ENCODE results near the gene KRTAP9-1. TPM values are rescaled to one million over a fixed set of nuclear protein-coding genes. Genes with fewer than 3 reads are reported as not detected.
"Not testable (repeated sequence)": the region's sequence is repeated elsewhere in the genome, so short reads cannot be mapped to it uniquely, and the experiment has no call there.

The KRTAP9-1 gene
- total RNA-seq, 1 donor from 2014 or later, result not detected

- Mint-ChIP-seq H3K36me3 (ENCODE audit: unreplicated experiment) (no peaks in the 10 kb centered on the region), H3K27me3 (ENCODE audit: unreplicated experiment) (peaks cover 5% of the 10 kb centered on the region), H3K27ac (ENCODE audit: unreplicated experiment) (no peak overlapping the region), H3K4me1 (ENCODE audit: unreplicated experiment) (no peaks in the 10 kb centered on the region), H3K9me3 (ENCODE audit: unreplicated experiment) (peaks cover 5% of the 10 kb centered on the region), H3K4me3 (ENCODE audit: unreplicated experiment) (no peak overlapping the region)
- no peak for DNase-seq (ENCODE audit: extremely low spot score, unreplicated experiment)
- no peak for TF ChIP-seq CTCF (IDR thresholded peaks at IDR 0.05)
These were observed 36.4 kb downstream of the KRTAP9-1 start for GRCh38 chr17:41226051-41226450.

- not testable (repeated sequence) for H3K4me1 Mint-ChIP-seq (ENCODE audit: unreplicated experiment); H3K27me3 Mint-ChIP-seq (ENCODE audit: unreplicated experiment); H3K27ac Mint-ChIP-seq (ENCODE audit: unreplicated experiment); H3K4me3 Mint-ChIP-seq (ENCODE audit: unreplicated experiment); H3K36me3 Mint-ChIP-seq (ENCODE audit: unreplicated experiment); H3K9me3 Mint-ChIP-seq (ENCODE audit: unreplicated experiment); DNase-seq (ENCODE audit: extremely low spot score, unreplicated experiment)
These were observed 37.0 kb downstream of the KRTAP9-1 start, which contains the start of gene KRTAP9-2 for GRCh38 chr17:41226598-41227095. KRTAP9-2 (plus strand) TSS chr17:41226648; CDS start chr17:41226655, 7 bp downstream.

- H3K27ac Mint-ChIP-seq (ENCODE audit: unreplicated experiment), result no peak overlapping the region
- no peak overlapping the region for H3K4me3 Mint-ChIP-seq (ENCODE audit: unreplicated experiment)
- H3K36me3 Mint-ChIP-seq (ENCODE audit: unreplicated experiment), result no peaks in the 10 kb centered on the region
- no peak for TF ChIP-seq CTCF (IDR thresholded peaks at IDR 0.05)
- H3K9me3 Mint-ChIP-seq (ENCODE audit: unreplicated experiment), result no peaks in the 10 kb centered on the region
- H3K4me1 Mint-ChIP-seq (ENCODE audit: unreplicated experiment), result no peaks in the 10 kb centered on the region
- peaks cover 14% of the 10 kb centered on the region for H3K27me3 Mint-ChIP-seq (ENCODE audit: unreplicated experiment)
- no peak for DNase-seq (ENCODE audit: extremely low spot score, unreplicated experiment)
These were observed 40.4 kb downstream of the KRTAP9-1 start for GRCh38 chr17:41230094-41230493.

GRCh38 chr17:41231731-41232130, 42.0 kb downstream of the KRTAP9-1 start:
- peaks cover 21% of the 10 kb centered on the region for H3K27me3 Mint-ChIP-seq (ENCODE audit: unreplicated experiment)
- H3K4me1 Mint-ChIP-seq (ENCODE audit: unreplicated experiment), result no peaks in the 10 kb centered on the region
- DNase-seq (ENCODE audit: extremely low spot score, unreplicated experiment), result no peak
- no peak for TF ChIP-seq CTCF (IDR thresholded peaks at IDR 0.05)
- H3K27ac Mint-ChIP-seq (ENCODE audit: unreplicated experiment), result no peak overlapping the region
- H3K36me3 Mint-ChIP-seq (ENCODE audit: unreplicated experiment), result no peaks in the 10 kb centered on the region
- no peak overlapping the region for H3K4me3 Mint-ChIP-seq (ENCODE audit: unreplicated experiment)
- H3K9me3 Mint-ChIP-seq (ENCODE audit: unreplicated experiment), result no peaks in the 10 kb centered on the region

- H3K36me3 Mint-ChIP-seq (ENCODE audit: unreplicated experiment); H3K9me3 Mint-ChIP-seq (ENCODE audit: unreplicated experiment); DNase-seq (ENCODE audit: extremely low spot score, unreplicated experiment); H3K27ac Mint-ChIP-seq (ENCODE audit: unreplicated experiment); H3K4me3 Mint-ChIP-seq (ENCODE audit: unreplicated experiment); H3K4me1 Mint-ChIP-seq (ENCODE audit: unreplicated experiment): not testable (repeated sequence)
- H3K27me3 Mint-ChIP-seq (ENCODE audit: unreplicated experiment), result peaks cover 21% of the 10 kb centered on the region
These were observed 42.9 kb downstream of the KRTAP9-1 start, which contains the start of gene KRTAP9-3 for GRCh38 chr17:41232399-41233105. KRTAP9-3 (plus strand) TSS chr17:41232449; CDS start chr17:41232502, 53 bp downstream.

GRCh38 chr17:41237116-41237515, 47.4 kb downstream of the KRTAP9-1 start:
- H3K27me3 Mint-ChIP-seq (ENCODE audit: unreplicated experiment), result peaks cover 21% of the 10 kb centered on the region
- peaks cover 11% of the 10 kb centered on the region for H3K9me3 Mint-ChIP-seq (ENCODE audit: unreplicated experiment)
- H3K4me3 Mint-ChIP-seq (ENCODE audit: unreplicated experiment); H3K4me1 Mint-ChIP-seq (ENCODE audit: unreplicated experiment); DNase-seq (ENCODE audit: extremely low spot score, unreplicated experiment); H3K36me3 Mint-ChIP-seq (ENCODE audit: unreplicated experiment); H3K27ac Mint-ChIP-seq (ENCODE audit: unreplicated experiment): not testable (repeated sequence)

GRCh38 chr17:41237949-41238437, 48.3 kb downstream of the KRTAP9-1 start, which contains the start of gene KRTAP9-8:
KRTAP9-8 (plus strand) TSS chr17:41237999; CDS start chr17:41238052, 53 bp downstream.
- not testable (repeated sequence) for H3K36me3 Mint-ChIP-seq (ENCODE audit: unreplicated experiment); H3K4me3 Mint-ChIP-seq (ENCODE audit: unreplicated experiment); H3K27ac Mint-ChIP-seq (ENCODE audit: unreplicated experiment); DNase-seq (ENCODE audit: extremely low spot score, unreplicated experiment); H3K4me1 Mint-ChIP-seq (ENCODE audit: unreplicated experiment)
- peaks cover 24% of the 10 kb centered on the region for H3K27me3 Mint-ChIP-seq (ENCODE audit: unreplicated experiment)
- H3K9me3 Mint-ChIP-seq (ENCODE audit: unreplicated experiment), result peaks cover 11% of the 10 kb centered on the region

Measured in osteocyte (in vitro differentiated cells).